H1 (cell line): ENCODE measurements around the gene KIF23. TPM values are rescaled to one million over a fixed set of nuclear protein-coding genes. Genes with fewer than 3 reads are reported as not detected.
"Not testable (repeated sequence)": the region's sequence is repeated elsewhere in the genome, so short reads cannot be mapped to it uniquely, and the experiment has no call there.

Source experiments
- CTCF ChIA-PET: fragments of 300-600 bp; sonication (Branson Sonifier 250); formaldehyde crosslinking; loops from one replicate; lab custom pipeline; 2021; ENCODE audit not compliant: partially characterized antibody; lab: Charles Lee
- POLR2A ChIA-PET: fragments of 300-600 bp; sonication (Branson Sonifier 250); formaldehyde crosslinking; loops from one replicate; lab custom pipeline; 2021; ENCODE audit warnings: inconsistent platforms; ENCODE audit not compliant: partially characterized antibody; lab: Charles Lee
- DNase-seq, 2 experiments: peaks; one replicate each; pipeline versions ENCODE4 v3.0.0 to v3.0.0-alpha.2; 2010 to 2022; ENCODE audit warnings: low spot score in 2 of 2, low read depth in 1 of 2, mixed read lengths in 1 of 2
- FAIRE-seq: peaks from 2 replicates; lab custom pipeline; 2011; peaks lifted over from hg19 to GRCh38; lab: Jason Lieb, UNC
- H2AFZ ChIP-seq: 2 replicates; pipeline ENCODE4 v1.8.1; 2012; ENCODE audit warnings: low read length, inconsistent platforms
- H2AK5ac ChIP-seq: 2 replicates; pipeline ENCODE4 v1.6.1; 2013; ENCODE audit warnings: low read depth, low read length
- H2BK120ac ChIP-seq: replicated peaks from 2 replicates; pipeline ENCODE3; 2013; ENCODE audit warnings: low read depth, low read length, inconsistent platforms
- H2BK12ac ChIP-seq: 2 replicates; pipeline ENCODE4 v1.6.1; 2013; ENCODE audit warnings: low read depth, low read length
- H2BK15ac ChIP-seq: 2 replicates; pipeline ENCODE4 v1.6.1; 2013; ENCODE audit warnings: low read length
- H2BK20ac ChIP-seq: 2 replicates; pipeline ENCODE4 v1.6.1; 2013; ENCODE audit warnings: low read length
- H2BK5ac ChIP-seq: 2 replicates; pipeline ENCODE4 v1.6.1; 2013; ENCODE audit warnings: low read depth, low read length
- H3K14ac ChIP-seq: 2 replicates; pipeline ENCODE4 v1.6.1; 2013; ENCODE audit warnings: inconsistent platforms; ENCODE audit not compliant: insufficient read length
- H3K18ac ChIP-seq: 2 replicates; pipeline ENCODE4 v1.6.1; 2013; ENCODE audit warnings: low read length; ENCODE audit errors: extremely low read depth
- H3K23ac ChIP-seq: 2 replicates; pipeline ENCODE4 v1.6.1; 2013; ENCODE audit warnings: inconsistent platforms; ENCODE audit not compliant: insufficient read length
- H3K23me2 ChIP-seq: 2 replicates; pipeline ENCODE4 v1.6.1; 2013; ENCODE audit warnings: low read depth, low read length
- H3K27ac ChIP-seq: 2 replicates; pipeline ENCODE4 v1.6.1; 2011; ENCODE audit warnings: low read depth, low read length, inconsistent platforms
- H3K27me3 ChIP-seq, 4 experiments: replicated peaks in 1 of 4; 1 replicate in 1 of 4; 2 replicates in 3 of 4; pipeline versions ENCODE4 v1.6.1 to v1.8.1; 2011 to 2013; ENCODE audit warnings: low read length in 3 of 4, mild to moderate bottlenecking in 3 of 4, inconsistent platforms in 2 of 4, mixed read lengths in 2 of 4, moderate library complexity in 1 of 4; ENCODE audit not compliant: control insufficient read depth in 3 of 4, insufficient read depth in 3 of 4; ENCODE audit errors: extremely low read depth in 1 of 4
- H3K36me3 ChIP-seq, 4 experiments: 2 replicates each; pipeline versions ENCODE4 v1.6.1 to v1.8.1; 2011 to 2013; ENCODE audit warnings: mild to moderate bottlenecking in 4 of 4, low read length in 3 of 4, moderate library complexity in 2 of 4, control low read depth in 1 of 4, inconsistent platforms in 1 of 4; ENCODE audit not compliant: insufficient read depth in 4 of 4, control insufficient read depth in 2 of 4
- H3K4ac ChIP-seq: replicated peaks from 2 replicates; pipeline ENCODE3; 2013; ENCODE audit warnings: low read length, low read depth, mixed read lengths, inconsistent platforms; ENCODE audit not compliant: insufficient read length
- H3K4me1 ChIP-seq, 4 experiments: replicated peaks in 1 of 4; 1 replicate in 1 of 4; 2 replicates in 3 of 4; pipeline versions ENCODE4 v1.6.1 to v1.8.1; 2011 to 2013; ENCODE audit warnings: low read length in 3 of 4, inconsistent platforms in 2 of 4, mixed read lengths in 1 of 4; ENCODE audit not compliant: insufficient read depth in 4 of 4, control insufficient read depth in 3 of 4
- H3K4me2 ChIP-seq, 2 experiments: 2 replicates each; pipeline versions ENCODE4 v1.6.1 to v1.8.1; 2011 to 2013; ENCODE audit warnings: low read depth in 2 of 2, low read length in 2 of 2, control low read depth in 1 of 2, inconsistent platforms in 1 of 2, mild to moderate bottlenecking in 1 of 2; ENCODE audit not compliant: insufficient read depth in 1 of 2
- H3K4me3 ChIP-seq, 4 experiments: fragments of 200-600, 300-600 bp in 1 of 4; sonication (generic), shearing (Covaris generic), sonication (Bioruptor Twin) in 1 of 4; 2 replicates each; pipeline versions ENCODE4 v1.5.1 to v1.8.1; 2011 to 2016; ENCODE audit warnings: low read length in 4 of 4, low read depth in 3 of 4, control low read depth in 2 of 4, inconsistent platforms in 2 of 4, mild to moderate bottlenecking in 2 of 4, mixed read lengths in 1 of 4, moderate library complexity in 1 of 4; ENCODE audit not compliant: insufficient read depth in 2 of 4; ENCODE audit errors: extremely low read depth in 1 of 4
- H3K56ac ChIP-seq: replicated peaks from 2 replicates; pipeline ENCODE3; 2013; ENCODE audit warnings: low read depth, mild to moderate bottlenecking, mixed read lengths, low read length, inconsistent platforms; ENCODE audit not compliant: insufficient read length
- H3K79me1 ChIP-seq: 2 replicates; pipeline ENCODE4 v1.6.1; 2013; ENCODE audit warnings: low read depth, low read length, control low read depth
- H3K79me2 ChIP-seq, 2 experiments: 2 replicates each; pipeline versions ENCODE4 v1.6.1 to v1.8.1; 2012 to 2013; ENCODE audit warnings: low read length in 2 of 2, mild to moderate bottlenecking in 2 of 2, inconsistent platforms in 1 of 2; ENCODE audit not compliant: insufficient read depth in 2 of 2, control insufficient read depth in 1 of 2
- H3K9ac ChIP-seq, 4 experiments: replicated peaks in 1 of 4; 1 replicate in 1 of 4; 2 replicates in 3 of 4; pipeline versions ENCODE4 v1.6.1 to v1.8.1; 2011 to 2013; ENCODE audit warnings: low read depth in 3 of 4, low read length in 3 of 4, control low read depth in 2 of 4, mild to moderate bottlenecking in 2 of 4, moderate library complexity in 2 of 4, inconsistent platforms in 1 of 4; ENCODE audit errors: extremely low read depth in 1 of 4
- H3K9me3 ChIP-seq, 2 experiments: 2 replicates each; pipeline versions ENCODE4 v1.6.1 to v1.8.1; 2012 to 2013; ENCODE audit warnings: mild to moderate bottlenecking in 2 of 2, moderate library complexity in 2 of 2, control low read depth in 1 of 2, inconsistent platforms in 1 of 2, low read depth in 1 of 2, low read length in 1 of 2, mixed read lengths in 1 of 2; ENCODE audit not compliant: insufficient read depth in 2 of 2
- H4K20me1 ChIP-seq, 2 experiments: replicated peaks in 1 of 2; 2 replicates each; pipeline versions ENCODE3 to v1.8.1; 2011 to 2013; ENCODE audit warnings: inconsistent platforms in 2 of 2, low read length in 2 of 2, mild to moderate bottlenecking in 1 of 2; ENCODE audit not compliant: insufficient read depth in 2 of 2, control insufficient read depth in 1 of 2
- H4K5ac ChIP-seq: 2 replicates; pipeline ENCODE4 v1.6.1; 2013; ENCODE audit warnings: low read length, low read depth, mixed read lengths, inconsistent platforms; ENCODE audit not compliant: insufficient read length
- H4K8ac ChIP-seq: 2 replicates; pipeline ENCODE4 v1.8.0; 2013; ENCODE audit warnings: mild to moderate bottlenecking, moderate library complexity, low read length, inconsistent platforms; ENCODE audit not compliant: insufficient read depth; ENCODE audit errors: extremely low read depth
- H4K91ac ChIP-seq: replicated peaks from 2 replicates; pipeline ENCODE3; 2013; ENCODE audit warnings: low read length, mixed read lengths, inconsistent platforms; ENCODE audit not compliant: insufficient read length
- HDAC2 ChIP-seq, 2 experiments: fragments of 300-600 bp in 1 of 2; sonication (generic) in 1 of 2; IDR thresholded peaks; 2 replicates each; pipeline ENCODE4 v1.6.1; 2011 to 2012; ENCODE audit warnings: low read depth in 2 of 2, low read length in 2 of 2, mild to moderate bottlenecking in 2 of 2, moderate library complexity in 2 of 2, borderline replicate concordance in 1 of 2, inconsistent platforms in 1 of 2
- KDM1A ChIP-seq: fragments of 200-600, 300-600 bp; sonication (generic); IDR thresholded peaks from 2 replicates; pipeline ENCODE4 v1.7.1; 2016; ENCODE audit warnings: mild to moderate bottlenecking, low read length, borderline replicate concordance
- NRF1 ChIP-seq: IDR thresholded peaks from 2 replicates; pipeline ENCODE4 v1.6.1; 2011; ENCODE audit warnings: mild to moderate bottlenecking, low read depth, low read length, improper control_type of control experiment
- POLR2AphosphoS5 ChIP-seq: IDR thresholded peaks from 2 replicates; pipeline ENCODE4 v1.6.1; 2011; ENCODE audit warnings: low read depth, low read length
- POU5F1 ChIP-seq: IDR thresholded peaks from 2 replicates; pipeline ENCODE4 v1.6.1; 2011; ENCODE audit warnings: low read depth, mild to moderate bottlenecking, low read length, moderate library complexity
- RBBP5 ChIP-seq: IDR thresholded peaks from 2 replicates; pipeline ENCODE4 v1.7.1; 2012; ENCODE audit warnings: low read depth, mild to moderate bottlenecking, inconsistent platforms, low read length, moderate library complexity, borderline replicate concordance
- SUZ12 ChIP-seq: fragments of 200-600 bp; sonication (generic); IDR thresholded peaks from 2 replicates; pipeline ENCODE4 v1.6.1; 2012; ENCODE audit warnings: mild to moderate bottlenecking, inconsistent platforms, low read length, moderate library complexity, mixed read lengths
- WGBS, 2 experiments: shearing (Covaris generic) in 1 of 2; methylation state at CpG; one replicate each; pipeline versions ENCODE4 v1.1.6 to v1.1.7; 2013 to 2015; ENCODE audit warnings: low lambda C conversion rate in 2 of 2, mixed read lengths in 2 of 2, inconsistent platforms in 1 of 2, low coverage in 1 of 2, missing lambda C conversion rate in 1 of 2; ENCODE audit not compliant: insufficient replicate concordance in 2 of 2, insufficient coverage in 1 of 2, insufficient read length in 1 of 2; ENCODE audit errors: extremely low coverage in 1 of 2, missing lambda C conversion rate in 1 of 2; 5-methylcytosine and 5-hydroxymethylcytosine counted together
- polyA plus RNA-seq, 7 experiments: library from polyadenylated mRNA; depleted of rRNA in 3 of 7; stranded (reverse) in 5 of 7; unstranded in 2 of 7; fragments of >200 nt in 5 of 7; fragments of 200-250 nt in 2 of 7; gene quantifications; 1 replicate in 5 of 7; 2 replicates in 1 of 7; 4 replicates in 1 of 7; pipeline versions ENCODE4 v1.2.1 to v1.2.3, GENCODE V29; 2011 to 2013; ENCODE audit warnings: missing spikeins in 2 of 7, mixed read lengths in 2 of 7
- total RNA-seq: library from RNA; stranded (reverse); fragmentation: NEBNext Ultra II Directional; extraction: Animal tissue kit (Norgen Biotek cat#: 25700); gene quantifications from 2 replicates; pipeline ENCODE4 v1.2.1, GENCODE V29; 2021

KIF23 gene
- total and polyA plus RNA-seq, 2 of the 8 experiments (the other 6 are each of a cell fraction or from before 2014, with no cell fraction given) = 26.2 to 77.4 TPM

- TF ChIP-seq HDAC2 (IDR thresholded peaks at IDR 0.05; ENCODE audit: borderline replicate concordance in 1 of 2, low read depth in 2 of 2, low read length in 2 of 2) (no peak), RBBP5 (no peak), NRF1 (no peak), POU5F1 (no peak), POLR2AphosphoS5 (no peak), KDM1A (no peak), SUZ12 (no peak)
Measured at GRCh38 chr15:69380726-69381105, 33.4 kb upstream of the KIF23 start (continued).

DNA sequence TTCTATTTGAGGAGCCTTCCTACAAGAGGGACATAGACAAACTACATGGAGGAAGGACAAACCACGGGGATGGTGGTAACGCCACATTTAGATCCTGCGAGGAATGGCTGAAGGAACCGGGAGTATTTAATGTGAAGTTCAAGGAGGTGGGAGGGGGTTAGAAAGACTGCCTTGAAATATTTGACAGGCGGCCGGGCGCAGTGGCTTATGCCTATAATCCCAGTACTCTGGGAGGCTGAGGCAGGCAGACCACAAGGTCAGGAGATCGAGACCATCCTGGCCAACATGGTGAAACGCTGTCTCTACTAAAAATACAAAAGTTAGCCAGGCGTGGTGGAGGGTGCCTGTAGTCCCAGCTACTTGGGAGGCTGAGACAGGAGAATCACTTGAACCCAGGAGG lies 32.0 kb upstream of the KIF23 start:
- H2AK5ac ChIP-seq, POLR2A ChIA-PET, H3K18ac ChIP-seq, H3K36me3 ChIP-seq, H2BK20ac ChIP-seq, H3K9ac ChIP-seq, H2BK12ac ChIP-seq, H4K91ac ChIP-seq, H2BK15ac ChIP-seq, H3K27me3 ChIP-seq, H2AFZ ChIP-seq, H3K4ac ChIP-seq, H3K23me2 ChIP-seq, H4K8ac ChIP-seq, H3K23ac ChIP-seq, FAIRE-seq, H3K79me2 ChIP-seq, H4K20me1 ChIP-seq, H4K5ac ChIP-seq, DNase-seq, H3K79me1 ChIP-seq, H3K4me2 ChIP-seq, H3K4me3 ChIP-seq, H2BK5ac ChIP-seq, H3K9me3 ChIP-seq, H3K56ac ChIP-seq, H3K4me1 ChIP-seq, H2BK120ac ChIP-seq, H3K27ac ChIP-seq, H3K14ac ChIP-seq: not testable (repeated sequence)
- 92% methylated on average over 10 of the region's 10 CpGs; no CpG with 5 or more reads in 1 of the 2 experiments for WGBS, 2 experiments
- CTCF ChIA-PET = interaction anchor here (0.9 to 3.4 kb wide), 5 partner anchors 12 to 323 kb away, joined by 3 to 43 read pairs (median 4); no protein-coding TSS in a partner anchor
